Chondrocyte (in vitro differentiated cells): ENCODE measurements around the gene KCNA3. TPM values are rescaled to one million over a fixed set of nuclear protein-coding genes. Genes with fewer than 3 reads are reported as not detected.

Experiments
- DNase-seq: peaks from one replicate; pipeline ENCODE4 v3.0.0; 2021; ENCODE audit warnings: mixed read lengths, low spot score
- H3K27ac Mint-ChIP-seq: one replicate; pipeline ENCODE4 v1.8.0; 2021; ENCODE audit warnings: mild to moderate bottlenecking, moderate library complexity, mixed read lengths; ENCODE audit not compliant: unreplicated experiment
- H3K27me3 Mint-ChIP-seq: 2 replicates; pipeline ENCODE4 v1.8.0; 2021; ENCODE audit warnings: low read depth, mixed read lengths
- H3K36me3 Mint-ChIP-seq: 2 replicates; pipeline ENCODE4 v1.8.0; 2021; ENCODE audit warnings: low read depth, mixed read lengths
- H3K4me1 Mint-ChIP-seq: 2 replicates; pipeline ENCODE4 v1.8.0; 2021; ENCODE audit warnings: low read depth, mild to moderate bottlenecking, mixed read lengths
- H3K4me3 Mint-ChIP-seq: one replicate; pipeline ENCODE4 v1.8.0; 2021; ENCODE audit warnings: mild to moderate bottlenecking, moderate library complexity, mixed read lengths; ENCODE audit not compliant: unreplicated experiment
- H3K9me3 Mint-ChIP-seq: 2 replicates; pipeline ENCODE4 v1.8.0; 2021; ENCODE audit warnings: low read depth, mixed read lengths
- CTCF ChIP-seq: fragments of 200-600 bp; sonication (generic); IDR thresholded peaks from 2 replicates; pipeline ENCODE4 v1.5.0; 2021; ENCODE audit warnings: antibody characterized with exemption, mild to moderate bottlenecking, moderate library complexity
- total RNA-seq: library from RNA; stranded (reverse); gene quantifications from 3 replicates; pipeline ENCODE4 v1.2.1, GENCODE V29; 2021

KCNA3 gene
- total RNA-seq, 1 donor from 2014 or later, result not detected

- Mint-ChIP-seq H3K27me3 (peaks cover 19% of the 10 kb centered on the region), H3K4me3 (no peak overlapping the region), H3K27ac (no peak overlapping the region), H3K4me1 (no peaks in the 10 kb centered on the region), H3K9me3 (no peaks in the 10 kb centered on the region), H3K36me3 (no peaks in the 10 kb centered on the region)
- DNase-seq, result no peak
- TF ChIP-seq CTCF, result no peak
These were observed 38.4 kb downstream of the KCNA3 start for GRCh38 chr1:110636149-110636935.

- Mint-ChIP-seq H3K27me3 (peaks cover 18% of the 10 kb centered on the region), H3K4me1 (no peaks in the 10 kb centered on the region)
These were observed 39.3 kb downstream of the KCNA3 start for GRCh38 chr1:110635434-110635833.

DNA sequence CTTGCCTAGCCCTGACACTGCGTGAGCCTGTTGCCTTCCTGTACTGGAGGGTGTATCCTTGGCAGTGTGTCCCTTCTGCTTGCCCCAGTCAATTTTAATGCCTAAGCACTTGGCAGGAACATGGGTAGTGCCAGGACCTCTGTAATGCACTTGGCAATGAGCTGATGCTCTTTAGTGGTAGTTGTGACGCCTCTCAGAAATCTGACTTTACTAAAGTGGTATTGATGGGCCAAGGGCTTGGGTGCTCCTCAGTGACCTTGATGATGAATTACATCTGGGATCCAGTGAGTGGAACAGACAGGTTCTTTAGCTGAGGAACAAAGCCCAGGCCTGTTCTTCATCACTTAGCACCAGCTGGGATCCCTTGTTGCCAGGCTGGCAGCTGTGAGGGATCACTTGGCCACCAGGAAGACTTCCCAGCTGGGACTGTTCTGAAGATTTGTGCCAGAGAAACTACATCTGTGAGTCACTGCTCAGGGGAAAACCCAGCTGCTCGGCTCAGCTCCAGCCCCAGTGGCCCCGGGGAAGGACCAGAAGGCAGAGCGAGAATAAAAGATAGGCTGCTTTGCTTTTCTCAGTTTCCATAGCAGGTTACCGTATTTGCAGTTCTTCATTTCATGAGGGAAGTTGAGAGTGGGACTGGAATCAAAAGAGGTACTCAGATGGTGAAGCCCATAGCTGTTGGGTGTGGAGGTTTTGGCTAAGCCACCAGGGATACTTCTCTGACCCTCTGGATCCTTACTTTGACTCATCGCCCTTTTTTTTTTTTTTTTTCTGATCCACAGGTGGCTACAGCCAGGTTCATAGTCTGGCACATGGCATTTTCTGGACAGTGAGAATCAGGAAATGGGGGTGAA is 40.1 kb downstream of the KCNA3 start:
- Mint-ChIP-seq H3K9me3 (no peaks in the 10 kb centered on the region), H3K4me1 (no peaks in the 10 kb centered on the region), H3K36me3 (no peaks in the 10 kb centered on the region), H3K27me3 (peaks cover 11% of the 10 kb centered on the region), H3K27ac (no peak overlapping the region), H3K4me3 (no peak overlapping the region)
- TF ChIP-seq CTCF, result no peak
- DNase-seq, result no peak

More at GRCh38 chr1:110635434-110635833, 39.3 kb downstream of the KCNA3 start:
- no peak overlapping the region for H3K27ac Mint-ChIP-seq
- no peak for DNase-seq
- no peak overlapping the region for H3K4me3 Mint-ChIP-seq
- no peak for TF ChIP-seq CTCF
- no peaks in the 10 kb centered on the region for H3K36me3 Mint-ChIP-seq
- no peaks in the 10 kb centered on the region for H3K9me3 Mint-ChIP-seq

DNA sequence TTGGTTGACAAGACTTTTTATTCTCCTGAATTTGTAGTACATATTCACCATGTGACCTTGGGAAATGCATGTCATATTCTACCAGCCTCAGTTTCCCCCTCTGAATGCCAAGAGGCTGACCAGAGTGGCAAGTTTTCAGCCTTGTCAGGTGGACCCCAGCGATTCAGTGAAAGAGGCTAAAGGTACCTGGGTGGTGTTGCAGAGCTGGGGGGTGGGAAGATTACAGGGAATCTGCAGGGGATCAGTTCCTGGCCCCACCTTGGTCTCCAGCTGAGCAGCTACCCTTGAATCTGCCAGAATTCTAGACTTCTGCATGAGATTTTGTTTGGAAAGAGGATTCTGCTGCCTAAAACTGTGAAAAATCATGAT is 40.7 kb downstream of the KCNA3 start:
- DNase-seq, result no peak
- TF ChIP-seq CTCF, result no peak
- Mint-ChIP-seq H3K36me3 (no peaks in the 10 kb centered on the region), H3K4me1 (no peaks in the 10 kb centered on the region), H3K27me3 (peaks cover 11% of the 10 kb centered on the region), H3K27ac (no peak overlapping the region), H3K9me3 (no peaks in the 10 kb centered on the region), H3K4me3 (no peak overlapping the region)

DNA sequence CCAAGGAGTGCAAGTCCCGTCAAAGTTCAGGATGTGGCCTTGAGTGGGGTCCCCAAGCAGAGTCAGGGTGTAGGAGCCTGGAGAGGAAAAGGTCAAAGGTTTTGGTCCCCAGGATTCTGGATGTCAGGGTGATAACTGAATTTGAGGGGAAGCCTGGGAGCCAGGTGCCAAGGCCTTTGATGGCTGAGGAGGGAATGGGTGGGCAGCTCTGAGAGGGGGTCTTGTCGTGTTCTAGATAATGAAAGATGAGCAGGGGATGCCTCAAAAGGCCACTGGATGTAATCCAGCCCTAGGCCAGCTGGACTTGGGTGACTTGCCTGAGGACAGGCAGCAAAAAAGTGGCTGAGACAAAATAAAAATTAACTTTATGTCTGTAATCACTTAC is 41.1 kb downstream of the KCNA3 start:
- Mint-ChIP-seq H3K4me1 (no peaks in the 10 kb centered on the region), H3K9me3 (no peaks in the 10 kb centered on the region), H3K36me3 (no peaks in the 10 kb centered on the region), H3K27me3 (peaks cover 11% of the 10 kb centered on the region), H3K27ac (no peak overlapping the region), H3K4me3 (no peak overlapping the region)
- no peak for DNase-seq
- TF ChIP-seq CTCF, result no peak
